Brain microvascular endothelial cell (primary cell): ENCODE measurements around the gene NT5C1A.

ENCODE experiments used
- DNase-seq: peaks from one replicate; pipeline ENCODE4 v3.0.0-alpha.2; 2020
- H3K27ac ChIP-seq: fragments of 250-450 bp; sonication (Bioruptor Pico); 2 replicates; pipeline ENCODE4 v1.5.1; 2020; ENCODE audit warnings: mild to moderate bottlenecking, moderate library complexity
- H3K27me3 ChIP-seq: fragments of 250-450 bp; sonication (Bioruptor Pico); replicated peaks from 2 replicates; pipeline ENCODE4 v1.5.1; 2020; ENCODE audit warnings: mild to moderate bottlenecking
- H3K36me3 ChIP-seq: fragments of 250-450 bp; sonication (Bioruptor Pico); replicated peaks from 2 replicates; pipeline ENCODE4 v1.5.1; 2020; ENCODE audit warnings: mild to moderate bottlenecking
- H3K4me3 ChIP-seq: 2 replicates; pipeline ENCODE4 v1.5.1; 2011; ENCODE audit warnings: low read depth, mild to moderate bottlenecking, control low read depth, low read length, moderate library complexity
- CTCF ChIP-seq: IDR thresholded peaks from 2 replicates; pipeline ENCODE4 v1.5.1; 2011; ENCODE audit warnings: low read depth, mild to moderate bottlenecking, moderate library complexity, low read length, control low read depth, inconsistent platforms; ENCODE audit errors: missing control alignments
- in situ Hi-C: cut with HindIII; loops from 2 replicates; pipeline ENCODE4 v1.10.0; 2017; ENCODE audit warnings: low sequenced_read_pairs, low pct_ligation_motif_present

The NT5C1A gene

GRCh38 chr1:39692152-39693074, 20.5 kb upstream of the NT5C1A start:
- no peaks in the 10 kb centered on the region for H3K36me3 ChIP-seq
- TF ChIP-seq CTCF, result no peak
- DNase-seq, result no peak
- no peak overlapping the region for H3K4me3 ChIP-seq
- H3K27ac ChIP-seq, result no peak overlapping the region
- in situ Hi-C loops, result no loop called here
- H3K27me3 ChIP-seq, result peaks cover 60% of the 10 kb centered on the region

GRCh38 chr1:39691383-39692151, 19.7 kb upstream of the NT5C1A start, which contains the start of gene HPCAL4:
TSS of gene HPCAL4 (minus strand) at chr1:39691433. CDS start at chr1:39684603, 6,830 bp downstream.
- DNase-seq, result peak; percentile 72
- in situ Hi-C loops, result no loop called here
- Histone ChIP-seq H3K36me3 (no peaks in the 10 kb centered on the region), H3K27ac (no peak within 1 kb of the TSS), H3K4me3 (peak within 1 kb of the TSS; percentile 35), H3K27me3 (peaks cover 65% of the 10 kb centered on the region)
- TF ChIP-seq CTCF, result no peak

- TF ChIP-seq CTCF, result no peak
- Histone ChIP-seq H3K27ac (no peak overlapping the region), H3K4me3 (no peak overlapping the region), H3K36me3 (no peaks in the 10 kb centered on the region), H3K27me3 (peaks cover 65% of the 10 kb centered on the region)
- no peak for DNase-seq
- in situ Hi-C loops, result no loop called here
Observed at GRCh38 chr1:39690794-39691382, 19.0 kb upstream of the NT5C1A start.

GRCh38 chr1:39690225-39690624, 18.3 kb upstream of the NT5C1A start:
- peaks cover 64% of the 10 kb centered on the region for H3K27me3 ChIP-seq
- in situ Hi-C loops, result no loop called here

GRCh38 chr1:39689635-39690034, 17.7 kb upstream of the NT5C1A start:
- in situ Hi-C loops, result no loop called here
- Histone ChIP-seq H3K36me3 (no peaks in the 10 kb centered on the region), H3K4me3 (no peak overlapping the region), H3K27ac (no peak overlapping the region), H3K27me3 (peaks cover 70% of the 10 kb centered on the region)
- no peak for DNase-seq
- no peak for TF ChIP-seq CTCF

More at GRCh38 chr1:39690225-39690624, 18.3 kb upstream of the NT5C1A start:
- Histone ChIP-seq H3K27ac (no peak overlapping the region), H3K4me3 (no peak overlapping the region), H3K36me3 (no peaks in the 10 kb centered on the region)
- no peak for DNase-seq
- no peak for TF ChIP-seq CTCF
